SK-N-SH (cell line): ENCODE data around the gene ODAD2. TPM values are rescaled to one million over a fixed set of nuclear protein-coding genes. Genes with fewer than 3 reads are reported as not detected.

ENCODE experiments used
- CTCF ChIA-PET: fragments of 300-600, 350-600 bp; formaldehyde crosslinking; extraction: SDS; loops from one replicate; lab custom pipeline; 2021; lab: Yijun Ruan, JAX
- POLR2A ChIA-PET: fragments of 350-600 bp; sonication (Branson Sonifier 250); formaldehyde crosslinking; extraction: SDS; loops from one replicate; lab custom pipeline; 2020; ENCODE audit warnings: antibody characterized with exemption, inconsistent platforms; lab: Yijun Ruan, JAX
- DNase-seq: peaks from one replicate; pipeline ENCODE4 v3.0.0; 2012
- H2AFZ ChIP-seq: fragments of 200-600 bp; sonication (generic); 2 replicates; pipeline ENCODE4 v1.8.1; 2016; ENCODE audit warnings: antibody characterized with exemption, mild to moderate bottlenecking, low read depth
- H3F3A ChIP-seq: fragments of 200-600 bp; sonication (generic); replicated peaks from 2 replicates; pipeline ENCODE3; 2016; ENCODE audit warnings: antibody characterized with exemption, mild to moderate bottlenecking; ENCODE audit not compliant: insufficient read depth
- H3K27ac ChIP-seq, 2 experiments: fragments of 200-500 bp in 1 of 2; fragments of 200-600 bp in 1 of 2; sonication (Bioruptor generic) in 1 of 2; sonication (generic), shearing (Covaris generic) in 1 of 2; 2 replicates each; pipeline versions ENCODE4 v1.5.1 to v1.6.1; 2014 to 2016; ENCODE audit warnings: low read depth in 2 of 2, inconsistent platforms in 1 of 2, low read length in 1 of 2, mild to moderate bottlenecking in 1 of 2, mixed read lengths in 1 of 2
- H3K27me3 ChIP-seq: fragments of 200-600 bp; sonication (generic), shearing (Covaris generic); 2 replicates; pipeline ENCODE4 v1.6.1; 2016; ENCODE audit warnings: mixed run types; ENCODE audit not compliant: insufficient read depth
- H3K36me3 ChIP-seq, 2 experiments: fragments of 200-500 bp in 1 of 2; fragments of 200-600 bp in 1 of 2; sonication (Bioruptor generic) in 1 of 2; sonication (generic) in 1 of 2; replicated peaks in 1 of 2; 2 replicates each; pipeline versions ENCODE3 to v1.5.1; 2014 to 2016; ENCODE audit warnings: low read length in 1 of 2, mild to moderate bottlenecking in 1 of 2; ENCODE audit not compliant: insufficient read depth in 2 of 2, control insufficient read depth in 1 of 2
- H3K4me1 ChIP-seq, 2 experiments: fragments of 200-500 bp in 1 of 2; fragments of 200-600 bp in 1 of 2; sonication (Bioruptor generic) in 1 of 2; sonication (generic), shearing (Covaris generic) in 1 of 2; 2 replicates each; pipeline versions ENCODE4 v1.5.1 to v1.6.1; 2014 to 2016; ENCODE audit warnings: low read depth in 1 of 2, low read length in 1 of 2, mixed run types in 1 of 2; ENCODE audit not compliant: insufficient read depth in 2 of 2, control insufficient read depth in 1 of 2
- H3K4me2 ChIP-seq: fragments of 200-600 bp; sonication (generic), shearing (Covaris generic); 2 replicates; pipeline ENCODE4 v1.6.1; 2017; ENCODE audit warnings: mixed run types
- H3K4me3 ChIP-seq, 2 experiments: fragments of 200-500 bp in 1 of 2; fragments of 200-600 bp in 1 of 2; sonication (Bioruptor generic) in 1 of 2; sonication (generic), shearing (Covaris generic) in 1 of 2; 2 replicates each; pipeline versions ENCODE4 v1.5.1 to v1.8.1; 2014 to 2016; ENCODE audit warnings: low read depth in 2 of 2, inconsistent platforms in 1 of 2, low read length in 1 of 2, mild to moderate bottlenecking in 1 of 2, mixed read lengths in 1 of 2, moderate library complexity in 1 of 2
- H3K79me2 ChIP-seq: fragments of 200-600 bp; sonication (generic); 2 replicates; pipeline ENCODE4 v1.8.1; 2017; ENCODE audit warnings: mild to moderate bottlenecking; ENCODE audit not compliant: insufficient read depth
- H3K9ac ChIP-seq: fragments of 200-600 bp; sonication (generic); 2 replicates; pipeline ENCODE4 v1.6.1; 2017; ENCODE audit warnings: mixed run types
- H3K9me2 ChIP-seq: fragments of 200-600 bp; sonication (generic); 2 replicates; pipeline ENCODE4 v1.6.1; 2017; ENCODE audit warnings: mixed run types
- H3K9me3 ChIP-seq: fragments of 200-600 bp; sonication (generic); 2 replicates; pipeline ENCODE4 v1.6.1; 2017; ENCODE audit warnings: mixed run types, mild to moderate bottlenecking, moderate library complexity
- H4K20me1 ChIP-seq: fragments of 200-600 bp; sonication (generic); 2 replicates; pipeline ENCODE4 v1.6.1; 2017; ENCODE audit warnings: mild to moderate bottlenecking, mixed run types; ENCODE audit not compliant: insufficient read depth
- FOXM1 ChIP-seq: IDR thresholded peaks from 2 replicates; pipeline ENCODE4 v1.4.0; 2012; ENCODE audit warnings: low read depth, mild to moderate bottlenecking
- GATA2 ChIP-seq: sonication (generic); formaldehyde crosslinking; IDR thresholded peaks from 2 replicates; pipeline ENCODE4 v1.5.0; 2020; ENCODE audit warnings: mild to moderate bottlenecking, missing genetic modification reagents
- NFIC ChIP-seq: IDR thresholded peaks from 2 replicates; pipeline ENCODE4 v1.4.0; 2012; ENCODE audit warnings: borderline replicate concordance
- NRF1 ChIP-seq: IDR thresholded peaks from 2 replicates; pipeline ENCODE4 v1.6.1; 2012; ENCODE audit warnings: low read depth, mild to moderate bottlenecking, low read length
- RAD21 ChIP-seq: IDR thresholded peaks from 2 replicates; pipeline ENCODE4 v1.6.1; 2012; ENCODE audit warnings: mild to moderate bottlenecking, low read length
- RXRA ChIP-seq: IDR thresholded peaks from 2 replicates; pipeline ENCODE4 v1.4.0; 2012; ENCODE audit warnings: low read depth, mild to moderate bottlenecking, borderline replicate concordance
- SMC3 ChIP-seq: IDR thresholded peaks from 2 replicates; pipeline ENCODE4 v1.6.1; 2012; ENCODE audit warnings: low read depth, low read length, improper control_type of control experiment
- TEAD4 ChIP-seq: IDR thresholded peaks from 2 replicates; pipeline ENCODE4 v1.4.0; 2012; ENCODE audit warnings: mild to moderate bottlenecking, borderline replicate concordance; ENCODE audit not compliant: insufficient read depth
- YY1 ChIP-seq: IDR thresholded peaks from 2 replicates; pipeline ENCODE4 v1.4.0; 2012; ENCODE audit warnings: low read depth, mild to moderate bottlenecking
- WGBS: methylation state at CpG from one replicate; pipeline ENCODE4 v1.1.6; 2017; ENCODE audit warnings: low lambda C conversion rate; 5-methylcytosine and 5-hydroxymethylcytosine counted together
- polyA plus RNA-seq, 3 experiments: library from polyadenylated mRNA; depleted of rRNA; stranded (reverse); fragments of >200 nt; gene quantifications; 2 replicates each; pipeline ENCODE4 v1.2.3, GENCODE V29; 2012
- TF ChIP-seq, protein P1 (sequence below): IDR thresholded peaks from 2 replicates; pipeline ENCODE4; 2012
- TF ChIP-seq, protein P2 (sequence below): IDR thresholded peaks from 2 replicates; pipeline ENCODE4 v1.4.0; 2012; ENCODE audit warnings: low read depth, borderline replicate concordance
- TF ChIP-seq, protein P3 (sequence below): IDR thresholded peaks from 2 replicates; pipeline ENCODE4 v1.4.0; 2012; ENCODE audit warnings: low read depth
- TF ChIP-seq, protein P4 (sequence below): IDR thresholded peaks from 2 replicates; pipeline ENCODE4 v1.4.0; 2012; ENCODE audit warnings: low read depth, borderline replicate concordance

The ODAD2 gene
- polyA plus RNA-seq, 1 of the 3 experiments (the other 2 are of a cell fraction), result not detected

DNA sequence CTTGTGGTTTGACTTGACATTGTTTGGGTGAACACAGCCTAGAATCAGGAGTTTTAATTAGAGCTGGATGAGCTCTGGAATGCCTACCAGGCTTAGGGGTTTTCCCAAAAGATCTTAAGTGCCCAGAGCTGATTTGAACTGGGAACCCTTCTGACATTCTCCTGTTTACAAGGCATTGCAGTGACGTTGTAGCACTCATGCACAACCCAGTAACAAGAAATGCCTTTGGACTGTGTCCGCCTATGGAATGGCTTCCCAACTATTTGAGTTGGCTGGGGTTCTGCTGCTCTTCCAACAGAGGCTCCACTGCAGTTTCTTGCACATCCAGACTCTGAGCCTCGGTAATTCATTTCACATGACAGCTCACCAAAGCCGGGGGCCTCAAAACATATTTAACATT, 176.6 kb downstream of the ODAD2 start (continued):
- TF ChIP-seq, protein P1, sequence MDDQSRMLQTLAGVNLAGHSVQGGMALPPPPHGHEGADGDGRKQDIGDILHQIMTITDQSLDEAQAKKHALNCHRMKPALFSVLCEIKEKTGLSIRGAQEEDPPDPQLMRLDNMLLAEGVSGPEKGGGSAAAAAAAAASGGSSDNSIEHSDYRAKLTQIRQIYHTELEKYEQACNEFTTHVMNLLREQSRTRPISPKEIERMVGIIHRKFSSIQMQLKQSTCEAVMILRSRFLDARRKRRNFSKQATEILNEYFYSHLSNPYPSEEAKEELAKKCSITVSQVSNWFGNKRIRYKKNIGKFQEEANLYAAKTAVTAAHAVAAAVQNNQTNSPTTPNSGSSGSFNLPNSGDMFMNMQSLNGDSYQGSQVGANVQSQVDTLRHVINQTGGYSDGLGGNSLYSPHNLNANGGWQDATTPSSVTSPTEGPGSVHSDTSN, result no peak

DNA sequence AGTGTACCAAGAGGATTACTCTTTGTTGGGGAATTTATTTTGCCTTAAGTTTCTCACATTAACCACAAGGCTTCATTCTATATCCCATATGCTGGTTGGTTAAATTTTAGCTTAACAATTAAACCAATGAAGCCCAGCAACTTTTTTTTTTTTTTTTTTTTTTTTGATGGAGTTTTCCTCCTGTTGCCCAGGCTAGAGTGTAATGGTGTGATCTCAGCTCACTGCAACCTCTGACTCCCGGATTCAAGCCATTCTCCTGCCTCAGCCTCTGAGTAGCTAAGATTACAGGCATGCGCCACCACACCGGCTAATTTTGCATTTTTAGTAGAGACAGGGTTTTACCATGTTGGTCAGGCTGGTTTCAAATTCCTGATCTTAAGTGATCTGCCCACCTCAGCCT, 178.2 kb downstream of the ODAD2 start:
- no peaks in the 10 kb centered on the region for H3K9me3 ChIP-seq
- H3K36me3 ChIP-seq, result no peaks in the 10 kb centered on the region
- no peaks in the 10 kb centered on the region for H3K79me2 ChIP-seq
- H3F3A ChIP-seq, result no peaks in the 10 kb centered on the region
- WGBS, result 16% methylated on average over 3 of the region's 3 CpGs
- H3K4me1 ChIP-seq, result no peaks in the 10 kb centered on the region
- POLR2A ChIA-PET, result no interaction called here
- TF ChIP-seq YY1 (no peak), RAD21 (no peak), SMC3 (no peak), NFIC (no peak), NRF1 (no peak), RXRA (no peak), TEAD4 (no peak), FOXM1 (no peak), GATA2 (no peak)
- TF ChIP-seq, protein P2, sequence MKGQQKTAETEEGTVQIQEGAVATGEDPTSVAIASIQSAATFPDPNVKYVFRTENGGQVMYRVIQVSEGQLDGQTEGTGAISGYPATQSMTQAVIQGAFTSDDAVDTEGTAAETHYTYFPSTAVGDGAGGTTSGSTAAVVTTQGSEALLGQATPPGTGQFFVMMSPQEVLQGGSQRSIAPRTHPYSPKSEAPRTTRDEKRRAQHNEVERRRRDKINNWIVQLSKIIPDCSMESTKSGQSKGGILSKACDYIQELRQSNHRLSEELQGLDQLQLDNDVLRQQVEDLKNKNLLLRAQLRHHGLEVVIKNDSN, result no peak
- TF ChIP-seq, protein P3, sequence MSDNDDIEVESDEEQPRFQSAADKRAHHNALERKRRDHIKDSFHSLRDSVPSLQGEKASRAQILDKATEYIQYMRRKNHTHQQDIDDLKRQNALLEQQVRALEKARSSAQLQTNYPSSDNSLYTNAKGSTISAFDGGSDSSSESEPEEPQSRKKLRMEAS, result no peak
- TF ChIP-seq, protein P4, sequence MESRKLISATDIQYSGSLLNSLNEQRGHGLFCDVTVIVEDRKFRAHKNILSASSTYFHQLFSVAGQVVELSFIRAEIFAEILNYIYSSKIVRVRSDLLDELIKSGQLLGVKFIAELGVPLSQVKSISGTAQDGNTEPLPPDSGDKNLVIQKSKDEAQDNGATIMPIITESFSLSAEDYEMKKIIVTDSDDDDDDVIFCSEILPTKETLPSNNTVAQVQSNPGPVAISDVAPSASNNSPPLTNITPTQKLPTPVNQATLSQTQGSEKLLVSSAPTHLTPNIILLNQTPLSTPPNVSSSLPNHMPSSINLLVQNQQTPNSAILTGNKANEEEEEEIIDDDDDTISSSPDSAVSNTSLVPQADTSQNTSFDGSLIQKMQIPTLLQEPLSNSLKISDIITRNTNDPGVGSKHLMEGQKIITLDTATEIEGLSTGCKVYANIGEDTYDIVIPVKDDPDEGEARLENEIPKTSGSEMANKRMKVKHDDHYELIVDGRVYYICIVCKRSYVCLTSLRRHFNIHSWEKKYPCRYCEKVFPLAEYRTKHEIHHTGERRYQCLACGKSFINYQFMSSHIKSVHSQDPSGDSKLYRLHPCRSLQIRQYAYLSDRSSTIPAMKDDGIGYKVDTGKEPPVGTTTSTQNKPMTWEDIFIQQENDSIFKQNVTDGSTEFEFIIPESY, result no peak
- TF ChIP-seq, all 33 proteins: peak for 0
- Histone ChIP-seq H3K9me2 (no peaks in the 10 kb centered on the region), H3K9ac (no peak overlapping the region), H3K27ac (no peak overlapping the region), H4K20me1 (no peaks in the 10 kb centered on the region), H2AFZ (no peak overlapping the region), H3K4me2 (no peak overlapping the region), H3K4me3 (no peak overlapping the region), H3K27me3 (no peaks in the 10 kb centered on the region)
- no peak for DNase-seq
- CTCF ChIA-PET, result no interaction called here
